Iris pigment epithelial cell (primary cell): Measurements from ENCODE around the gene TMEM31.
A peak's percentile ranks its signal among the peaks of the same experiment; 100 is the strongest.

ENCODE experiments used
- DNase-seq: peaks from one replicate; pipeline ENCODE4 v3.0.0-alpha.2; 2011; ENCODE audit warnings: low read depth

Gene TMEM31

GRCh38 chrX:103726477-103726876 is 15.8 kb downstream of the TMEM31 start:
- no peak for DNase-seq

DNA sequence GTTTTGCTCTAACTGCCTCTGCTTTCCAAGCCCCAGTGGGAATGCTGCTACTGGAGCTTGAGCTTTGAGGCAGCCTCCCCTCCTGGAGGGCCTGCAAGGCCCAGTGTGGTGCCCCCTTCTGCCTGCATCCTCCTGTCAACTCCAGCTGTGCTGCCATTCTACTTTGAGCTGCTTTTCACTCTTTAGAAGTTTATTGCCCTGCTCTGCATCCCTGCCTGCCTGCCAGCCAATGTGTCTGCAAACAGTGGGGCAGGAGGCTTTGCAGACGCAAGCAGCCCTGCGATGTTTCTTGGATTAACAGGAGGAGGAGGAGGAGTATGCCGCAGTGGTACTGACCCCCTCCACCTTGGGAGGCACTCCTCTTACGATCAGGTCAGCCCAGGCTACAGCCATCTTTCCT is 16.4 kb downstream of the TMEM31 start:
- no peak for DNase-seq

DNA sequence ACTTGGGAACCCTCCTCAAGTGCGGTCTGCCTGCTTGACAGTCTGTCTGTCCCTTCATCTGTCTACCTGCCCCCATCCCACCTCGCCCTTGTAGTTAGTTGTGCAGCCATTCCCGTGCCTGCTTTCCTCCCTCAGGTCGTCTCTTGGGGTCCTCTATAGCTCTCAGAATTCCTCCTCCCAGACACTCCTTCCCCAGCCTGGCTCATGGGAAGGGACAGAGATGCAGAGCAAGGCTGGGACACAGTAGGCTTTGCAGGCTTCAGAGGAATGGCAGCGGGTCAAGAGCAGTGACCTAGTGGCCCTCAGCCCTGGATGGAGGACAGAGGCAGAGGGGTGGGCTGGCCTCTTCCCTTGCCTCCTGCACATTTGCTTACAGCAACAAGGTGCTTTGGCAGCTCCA is 18.3 kb downstream of the TMEM31 start:
- DNase-seq: no peak

GRCh38 chrX:103730147-103730795 is 19.6 kb downstream of the TMEM31 start:
- no peak for DNase-seq

GRCh38 chrX:103730796-103731493 is 20.2 kb downstream of the TMEM31 start:
- DNase-seq: peak; percentile 91

- no peak for DNase-seq
These were observed 22.3 kb downstream of the TMEM31 start for GRCh38 chrX:103733017-103733416.

GRCh38 chrX:103734125-103734760 is 23.5 kb downstream of the TMEM31 start:
- DNase-seq: peak; percentile 77

DNA sequence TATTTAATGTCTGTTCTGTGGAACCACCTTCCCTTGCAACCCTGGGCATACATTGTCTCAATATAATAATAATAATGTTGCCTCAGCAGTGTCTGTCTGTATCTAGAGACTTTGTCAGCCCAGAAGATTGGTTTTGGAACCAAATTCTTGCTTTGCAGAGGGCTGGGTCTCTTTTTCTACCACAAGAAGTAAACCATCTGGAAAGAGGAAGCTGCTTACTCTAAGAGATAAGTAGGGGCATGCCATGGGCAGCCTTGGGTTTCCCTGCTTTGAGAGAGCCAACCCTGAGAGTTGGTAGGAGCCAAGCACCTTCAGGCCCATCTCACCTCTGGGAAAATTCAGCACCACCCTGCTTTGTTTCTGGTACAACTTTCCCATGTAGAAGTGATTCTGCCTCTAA is 27.0 kb downstream of the TMEM31 start:
- no peak for DNase-seq

DNA sequence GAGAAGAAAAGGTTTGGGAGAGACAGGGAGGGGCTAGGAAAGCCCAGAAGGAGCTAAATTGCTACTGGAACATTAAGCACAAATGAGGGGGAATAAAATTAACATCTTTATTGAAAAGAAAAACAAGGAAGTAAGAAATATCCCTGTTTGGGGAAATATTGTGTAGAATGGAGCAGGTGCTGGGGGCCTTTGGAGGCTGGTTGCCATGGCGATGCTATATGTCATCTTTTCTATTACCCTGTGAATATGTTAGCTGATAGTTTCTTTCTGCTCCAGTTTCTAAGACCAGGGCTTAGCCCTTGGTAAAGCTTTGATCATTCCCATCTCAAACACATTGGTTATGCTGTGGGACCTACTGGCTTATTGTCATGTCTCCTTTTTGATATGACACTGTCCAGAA is 28.7 kb downstream of the TMEM31 start:
- DNase-seq: no peak

DNA sequence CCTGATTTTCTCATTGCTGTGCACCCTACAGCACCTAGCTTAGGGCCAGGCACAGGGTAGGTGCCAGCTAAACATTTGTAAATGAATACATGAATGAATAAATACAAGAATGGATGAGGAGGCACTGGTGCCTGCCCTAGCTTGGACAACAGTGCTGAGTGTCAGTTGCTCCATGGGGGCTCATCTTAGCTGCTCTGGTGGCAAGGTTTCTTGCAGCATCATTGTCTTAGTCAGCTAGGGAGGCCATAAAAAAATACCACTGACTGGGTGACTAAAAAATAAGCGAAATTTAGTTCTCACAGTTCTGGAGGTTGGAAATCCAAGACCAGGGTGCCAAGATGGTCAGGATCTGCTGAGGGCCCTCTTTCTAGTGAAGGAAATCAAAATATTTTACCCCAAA is 31.2 kb downstream of the TMEM31 start:
- no peak for DNase-seq

DNA sequence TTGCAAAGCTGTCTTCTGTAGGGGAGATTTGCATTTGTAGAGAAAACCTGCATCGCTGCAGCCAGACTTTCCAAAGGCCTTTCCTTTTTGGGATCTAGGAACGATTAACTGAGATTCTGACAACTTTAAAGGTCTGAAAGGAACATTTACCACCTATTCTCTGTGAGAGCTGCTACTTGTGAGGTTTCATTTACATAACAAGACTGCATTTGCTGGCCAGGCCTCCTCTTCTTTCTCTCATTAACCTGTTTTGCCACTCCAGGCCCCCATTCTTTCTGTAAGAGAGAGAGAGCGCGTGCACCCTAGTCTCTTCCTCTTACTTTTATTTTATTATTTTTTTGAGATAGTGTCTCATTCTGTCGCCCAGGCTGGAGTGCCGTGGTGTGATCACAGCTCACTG is 31.6 kb downstream of the TMEM31 start:
- no peak for DNase-seq

GRCh38 chrX:103747163-103747562 is 36.5 kb downstream of the TMEM31 start:
- DNase-seq: no peak

GRCh38 chrX:103754401-103754800 is 43.7 kb downstream of the TMEM31 start:
- DNase-seq: no peak

- no peak for DNase-seq
These were observed 46.0 kb downstream of the TMEM31 start for GRCh38 chrX:103756736-103757135.

DNA sequence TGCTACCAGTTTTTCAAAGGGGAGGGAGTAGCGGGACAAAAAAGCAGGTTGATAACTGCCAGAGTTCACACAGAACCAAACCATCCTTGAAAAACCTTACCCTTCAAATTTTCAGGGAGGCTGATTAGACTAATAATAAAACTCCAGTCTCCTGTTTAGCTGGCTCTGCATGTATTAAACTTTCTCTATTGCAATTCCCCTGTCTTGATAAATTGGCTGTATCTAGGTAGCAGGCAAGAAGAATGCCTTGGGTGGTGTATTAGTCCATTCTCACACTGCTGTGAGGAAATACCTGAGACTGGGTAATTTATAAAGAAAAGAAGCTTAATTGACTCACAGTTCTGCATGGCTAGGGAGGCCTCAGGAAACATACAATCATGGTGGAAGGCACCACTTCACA is 47.8 kb downstream of the TMEM31 start:
- DNase-seq: no peak

DNA sequence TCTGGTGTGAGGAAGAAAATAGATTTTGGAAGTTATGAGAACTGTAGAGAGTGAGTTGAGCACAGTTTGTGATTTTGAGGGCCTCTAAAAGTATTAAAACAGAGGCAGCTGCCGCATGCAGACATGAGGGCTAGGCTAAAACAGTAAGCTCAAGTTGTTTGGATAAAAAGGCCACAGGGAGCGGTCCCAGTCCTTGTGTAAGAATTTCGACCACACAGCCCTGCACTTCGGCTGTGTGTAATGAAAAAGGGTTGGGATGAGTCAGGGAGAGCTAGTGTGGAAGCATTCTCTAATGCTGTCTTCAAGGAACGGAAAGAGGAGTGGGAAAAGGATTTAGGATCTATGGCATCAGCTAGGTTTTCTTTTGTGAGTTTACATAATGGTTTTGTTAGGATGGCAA is 52.8 kb downstream of the TMEM31 start:
- DNase-seq: peak; percentile 31
